ENCODE data around the gene BRWD1. TPM values are rescaled to one million over a fixed set of nuclear protein-coding genes. Genes with fewer than 3 reads are reported as not detected.

BRWD1 gene
- total RNA-seq, 1 experiment from 2014 or later, result 53.3 TPM

DNA sequence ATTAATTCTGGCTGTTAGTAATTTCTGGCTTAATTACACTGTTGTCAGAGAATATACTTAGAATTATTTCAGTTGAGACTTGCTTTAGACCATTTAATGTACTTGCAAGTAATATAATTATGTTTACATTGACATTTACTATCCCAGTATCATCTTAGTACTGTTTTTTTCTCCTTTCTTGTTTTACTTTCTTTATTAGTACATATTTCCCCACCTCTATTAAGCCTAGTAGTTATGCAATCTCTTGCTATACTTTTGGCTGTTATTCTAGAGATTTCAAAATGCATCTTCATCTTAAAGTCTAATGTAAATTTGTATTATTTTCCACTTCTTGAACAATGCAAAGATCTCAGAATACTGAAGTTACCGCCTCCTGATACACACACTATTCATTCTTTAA, 24.4 kb downstream of the BRWD1 start (continued):
- no peak for TF ChIP-seq FOXK1 (CRISPR knock-in tag; IDR thresholded peaks at IDR 0.05)
- TF ChIP-seq, protein P1, sequence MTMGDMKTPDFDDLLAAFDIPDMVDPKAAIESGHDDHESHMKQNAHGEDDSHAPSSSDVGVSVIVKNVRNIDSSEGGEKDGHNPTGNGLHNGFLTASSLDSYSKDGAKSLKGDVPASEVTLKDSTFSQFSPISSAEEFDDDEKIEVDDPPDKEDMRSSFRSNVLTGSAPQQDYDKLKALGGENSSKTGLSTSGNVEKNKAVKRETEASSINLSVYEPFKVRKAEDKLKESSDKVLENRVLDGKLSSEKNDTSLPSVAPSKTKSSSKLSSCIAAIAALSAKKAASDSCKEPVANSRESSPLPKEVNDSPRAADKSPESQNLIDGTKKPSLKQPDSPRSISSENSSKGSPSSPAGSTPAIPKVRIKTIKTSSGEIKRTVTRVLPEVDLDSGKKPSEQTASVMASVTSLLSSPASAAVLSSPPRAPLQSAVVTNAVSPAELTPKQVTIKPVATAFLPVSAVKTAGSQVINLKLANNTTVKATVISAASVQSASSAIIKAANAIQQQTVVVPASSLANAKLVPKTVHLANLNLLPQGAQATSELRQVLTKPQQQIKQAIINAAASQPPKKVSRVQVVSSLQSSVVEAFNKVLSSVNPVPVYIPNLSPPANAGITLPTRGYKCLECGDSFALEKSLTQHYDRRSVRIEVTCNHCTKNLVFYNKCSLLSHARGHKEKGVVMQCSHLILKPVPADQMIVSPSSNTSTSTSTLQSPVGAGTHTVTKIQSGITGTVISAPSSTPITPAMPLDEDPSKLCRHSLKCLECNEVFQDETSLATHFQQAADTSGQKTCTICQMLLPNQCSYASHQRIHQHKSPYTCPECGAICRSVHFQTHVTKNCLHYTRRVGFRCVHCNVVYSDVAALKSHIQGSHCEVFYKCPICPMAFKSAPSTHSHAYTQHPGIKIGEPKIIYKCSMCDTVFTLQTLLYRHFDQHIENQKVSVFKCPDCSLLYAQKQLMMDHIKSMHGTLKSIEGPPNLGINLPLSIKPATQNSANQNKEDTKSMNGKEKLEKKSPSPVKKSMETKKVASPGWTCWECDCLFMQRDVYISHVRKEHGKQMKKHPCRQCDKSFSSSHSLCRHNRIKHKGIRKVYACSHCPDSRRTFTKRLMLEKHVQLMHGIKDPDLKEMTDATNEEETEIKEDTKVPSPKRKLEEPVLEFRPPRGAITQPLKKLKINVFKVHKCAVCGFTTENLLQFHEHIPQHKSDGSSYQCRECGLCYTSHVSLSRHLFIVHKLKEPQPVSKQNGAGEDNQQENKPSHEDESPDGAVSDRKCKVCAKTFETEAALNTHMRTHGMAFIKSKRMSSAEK (CRISPR knock-in tag; IDR thresholded peaks at IDR 0.05; ENCODE audit: borderline replicate concordance), result no peak

DNA sequence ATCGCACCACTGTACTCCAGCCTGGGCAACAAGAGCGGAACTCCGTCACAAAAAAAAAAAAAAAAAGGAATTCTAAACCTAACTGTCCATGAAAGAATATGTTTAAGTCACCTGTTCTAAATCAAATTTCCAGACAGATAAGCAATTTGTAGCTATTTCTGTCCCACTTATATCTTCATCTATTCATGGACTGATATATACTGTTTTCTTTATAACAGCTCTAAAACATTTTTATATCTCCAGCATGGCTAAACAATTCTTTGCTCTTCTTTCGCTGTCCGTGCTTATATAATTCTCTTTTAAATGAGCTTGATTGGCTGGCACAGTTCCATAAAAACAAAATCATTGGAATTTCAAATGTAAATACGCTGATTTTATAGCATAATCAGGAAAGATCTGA, 30.5 kb downstream of the BRWD1 start:
- ChIA-PET POLR2A (no interaction called here), CTCF (interaction anchor here (1.4 kb wide), 1 partner anchor 159 kb away, joined by 3 read pairs; no protein-coding TSS in a partner anchor)
- H3K4me3 Mint-ChIP-seq, result no peak overlapping the region
- H3K36me3 Mint-ChIP-seq, result peaks cover 46% of the 10 kb centered on the region
- no peaks in the 10 kb centered on the region for H3K27me3 Mint-ChIP-seq (ENCODE audit: low read depth)
- TF ChIP-seq, protein P2, sequence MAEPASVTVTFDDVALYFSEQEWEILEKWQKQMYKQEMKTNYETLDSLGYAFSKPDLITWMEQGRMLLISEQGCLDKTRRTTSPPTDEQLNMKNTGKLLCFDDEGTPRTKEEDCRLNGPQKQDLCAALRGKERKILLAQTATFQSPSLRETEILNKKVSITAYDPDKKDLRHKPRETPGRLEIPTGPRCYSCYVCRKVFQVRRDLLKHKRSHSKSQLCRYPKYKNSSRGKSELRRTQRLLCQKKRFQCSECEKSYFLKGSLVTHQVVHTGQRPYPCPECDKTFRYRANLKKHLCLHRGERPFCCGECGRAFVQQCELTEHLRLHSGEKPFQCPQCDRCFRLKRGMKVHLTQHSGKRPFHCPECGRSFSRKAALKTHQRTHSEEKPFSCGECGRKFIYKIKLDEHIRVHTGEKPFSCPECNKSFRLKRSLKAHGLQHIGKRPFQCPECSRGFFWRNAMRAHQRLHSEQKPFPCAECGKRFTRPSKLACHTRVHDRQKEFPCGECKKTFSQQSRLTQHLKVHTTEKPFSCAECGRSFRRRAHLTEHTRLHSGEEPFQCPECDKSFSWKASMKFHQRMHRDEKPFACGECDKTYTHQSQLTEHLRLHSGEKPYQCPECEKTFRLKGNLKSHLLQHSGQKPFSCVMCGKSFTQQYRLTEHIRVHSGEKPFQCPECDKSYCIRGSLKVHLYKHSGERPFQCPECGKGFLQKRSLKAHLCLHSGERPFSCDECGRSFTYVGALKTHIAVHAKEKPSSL (CRISPR knock-in tag; conservative IDR thresholded peaks at IDR 0.05), result no peak
- TF ChIP-seq, protein P3, sequence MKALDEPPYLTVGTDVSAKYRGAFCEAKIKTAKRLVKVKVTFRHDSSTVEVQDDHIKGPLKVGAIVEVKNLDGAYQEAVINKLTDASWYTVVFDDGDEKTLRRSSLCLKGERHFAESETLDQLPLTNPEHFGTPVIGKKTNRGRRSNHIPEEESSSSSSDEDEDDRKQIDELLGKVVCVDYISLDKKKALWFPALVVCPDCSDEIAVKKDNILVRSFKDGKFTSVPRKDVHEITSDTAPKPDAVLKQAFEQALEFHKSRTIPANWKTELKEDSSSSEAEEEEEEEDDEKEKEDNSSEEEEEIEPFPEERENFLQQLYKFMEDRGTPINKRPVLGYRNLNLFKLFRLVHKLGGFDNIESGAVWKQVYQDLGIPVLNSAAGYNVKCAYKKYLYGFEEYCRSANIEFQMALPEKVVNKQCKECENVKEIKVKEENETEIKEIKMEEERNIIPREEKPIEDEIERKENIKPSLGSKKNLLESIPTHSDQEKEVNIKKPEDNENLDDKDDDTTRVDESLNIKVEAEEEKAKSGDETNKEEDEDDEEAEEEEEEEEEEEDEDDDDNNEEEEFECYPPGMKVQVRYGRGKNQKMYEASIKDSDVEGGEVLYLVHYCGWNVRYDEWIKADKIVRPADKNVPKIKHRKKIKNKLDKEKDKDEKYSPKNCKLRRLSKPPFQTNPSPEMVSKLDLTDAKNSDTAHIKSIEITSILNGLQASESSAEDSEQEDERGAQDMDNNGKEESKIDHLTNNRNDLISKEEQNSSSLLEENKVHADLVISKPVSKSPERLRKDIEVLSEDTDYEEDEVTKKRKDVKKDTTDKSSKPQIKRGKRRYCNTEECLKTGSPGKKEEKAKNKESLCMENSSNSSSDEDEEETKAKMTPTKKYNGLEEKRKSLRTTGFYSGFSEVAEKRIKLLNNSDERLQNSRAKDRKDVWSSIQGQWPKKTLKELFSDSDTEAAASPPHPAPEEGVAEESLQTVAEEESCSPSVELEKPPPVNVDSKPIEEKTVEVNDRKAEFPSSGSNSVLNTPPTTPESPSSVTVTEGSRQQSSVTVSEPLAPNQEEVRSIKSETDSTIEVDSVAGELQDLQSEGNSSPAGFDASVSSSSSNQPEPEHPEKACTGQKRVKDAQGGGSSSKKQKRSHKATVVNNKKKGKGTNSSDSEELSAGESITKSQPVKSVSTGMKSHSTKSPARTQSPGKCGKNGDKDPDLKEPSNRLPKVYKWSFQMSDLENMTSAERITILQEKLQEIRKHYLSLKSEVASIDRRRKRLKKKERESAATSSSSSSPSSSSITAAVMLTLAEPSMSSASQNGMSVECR (CRISPR knock-in tag; IDR thresholded peaks at IDR 0.05; ENCODE audit: borderline replicate concordance), result no peak
- TF ChIP-seq, protein P4, sequence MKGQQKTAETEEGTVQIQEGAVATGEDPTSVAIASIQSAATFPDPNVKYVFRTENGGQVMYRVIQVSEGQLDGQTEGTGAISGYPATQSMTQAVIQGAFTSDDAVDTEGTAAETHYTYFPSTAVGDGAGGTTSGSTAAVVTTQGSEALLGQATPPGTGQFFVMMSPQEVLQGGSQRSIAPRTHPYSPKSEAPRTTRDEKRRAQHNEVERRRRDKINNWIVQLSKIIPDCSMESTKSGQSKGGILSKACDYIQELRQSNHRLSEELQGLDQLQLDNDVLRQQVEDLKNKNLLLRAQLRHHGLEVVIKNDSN (CRISPR knock-in tag; IDR thresholded peaks at IDR 0.05), result no peak
- no peak for TF ChIP-seq ZNF138 (CRISPR knock-in tag; conservative IDR thresholded peaks at IDR 0.05)
- TF ChIP-seq, protein P5, sequence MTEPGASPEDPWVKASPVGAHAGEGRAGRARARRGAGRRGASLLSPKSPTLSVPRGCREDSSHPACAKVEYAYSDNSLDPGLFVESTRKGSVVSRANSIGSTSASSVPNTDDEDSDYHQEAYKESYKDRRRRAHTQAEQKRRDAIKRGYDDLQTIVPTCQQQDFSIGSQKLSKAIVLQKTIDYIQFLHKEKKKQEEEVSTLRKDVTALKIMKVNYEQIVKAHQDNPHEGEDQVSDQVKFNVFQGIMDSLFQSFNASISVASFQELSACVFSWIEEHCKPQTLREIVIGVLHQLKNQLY (CRISPR knock-in tag; IDR thresholded peaks at IDR 0.05), result no peak
- TF ChIP-seq, protein P6, sequence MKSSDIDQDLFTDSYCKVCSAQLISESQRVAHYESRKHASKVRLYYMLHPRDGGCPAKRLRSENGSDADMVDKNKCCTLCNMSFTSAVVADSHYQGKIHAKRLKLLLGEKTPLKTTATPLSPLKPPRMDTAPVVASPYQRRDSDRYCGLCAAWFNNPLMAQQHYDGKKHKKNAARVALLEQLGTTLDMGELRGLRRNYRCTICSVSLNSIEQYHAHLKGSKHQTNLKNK (CRISPR knock-in tag; IDR thresholded peaks at IDR 0.05), result no peak
- no peak for TF ChIP-seq FOXJ3 (CRISPR knock-in tag; IDR thresholded peaks at IDR 0.05; ENCODE audit: borderline replicate concordance)
- TF ChIP-seq, protein P7, sequence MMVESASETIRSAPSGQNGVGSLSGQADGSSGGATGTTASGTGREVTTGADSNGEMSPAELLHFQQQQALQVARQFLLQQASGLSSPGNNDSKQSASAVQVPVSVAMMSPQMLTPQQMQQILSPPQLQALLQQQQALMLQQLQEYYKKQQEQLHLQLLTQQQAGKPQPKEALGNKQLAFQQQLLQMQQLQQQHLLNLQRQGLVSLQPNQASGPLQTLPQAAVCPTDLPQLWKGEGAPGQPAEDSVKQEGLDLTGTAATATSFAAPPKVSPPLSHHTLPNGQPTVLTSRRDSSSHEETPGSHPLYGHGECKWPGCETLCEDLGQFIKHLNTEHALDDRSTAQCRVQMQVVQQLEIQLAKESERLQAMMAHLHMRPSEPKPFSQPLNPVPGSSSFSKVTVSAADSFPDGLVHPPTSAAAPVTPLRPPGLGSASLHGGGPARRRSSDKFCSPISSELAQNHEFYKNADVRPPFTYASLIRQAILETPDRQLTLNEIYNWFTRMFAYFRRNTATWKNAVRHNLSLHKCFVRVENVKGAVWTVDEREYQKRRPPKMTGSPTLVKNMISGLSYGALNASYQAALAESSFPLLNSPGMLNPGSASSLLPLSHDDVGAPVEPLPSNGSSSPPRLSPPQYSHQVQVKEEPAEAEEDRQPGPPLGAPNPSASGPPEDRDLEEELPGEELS (CRISPR knock-in tag; IDR thresholded peaks at IDR 0.05), result no peak
- no peak for TF ChIP-seq SMAD3 (CRISPR knock-in tag; IDR thresholded peaks at IDR 0.05; ENCODE audit: borderline replicate concordance)
- no peak for TF ChIP-seq TEAD4 (CRISPR knock-in tag; IDR thresholded peaks at IDR 0.05)
- TF ChIP-seq, protein P1 (CRISPR knock-in tag; IDR thresholded peaks at IDR 0.05; ENCODE audit: borderline replicate concordance), result no peak
- TF ChIP-seq KAT7 (CRISPR knock-in tag; IDR thresholded peaks at IDR 0.05; ENCODE audit: borderline replicate concordance), result no peak
- TF ChIP-seq GABPB1 (CRISPR knock-in tag; IDR thresholded peaks at IDR 0.05), result no peak
- TF ChIP-seq IRF2 (CRISPR knock-in tag; IDR thresholded peaks at IDR 0.05; ENCODE audit: borderline replicate concordance, low read depth), result no peak
- DNase-seq (ENCODE audit: low spot score), result no peak
- no peak overlapping the region for H3K27ac Mint-ChIP-seq
- no peak for ATAC-seq
- no peaks in the 10 kb centered on the region for H3K4me1 Mint-ChIP-seq
- no peaks in the 10 kb centered on the region for H3K9me3 Mint-ChIP-seq

All from WTC11 (cell line).